Astrocyte (in vitro differentiated cells and primary cell): ENCODE data around the gene TNRC6A. TPM values are rescaled to one million over a fixed set of nuclear protein-coding genes. Genes with fewer than 3 reads are reported as not detected.

Experiments
- DNase-seq: peaks from one replicate; pipeline ENCODE4 v3.0.0-alpha.2; 2010; ENCODE audit warnings: low read depth
- FAIRE-seq: peaks from 2 replicates; lab custom pipeline; 2011; peaks lifted over from hg19 to GRCh38; lab: Jason Lieb, UNC
- H2AFZ ChIP-seq: 2 replicates; pipeline ENCODE4 v1.6.0; 2012; ENCODE audit warnings: low read depth, low read length, inconsistent platforms
- H3K27ac ChIP-seq: 2 replicates; pipeline ENCODE4 v1.5.1; 2011; ENCODE audit warnings: low read depth, low read length, inconsistent platforms
- H3K27me3 ChIP-seq: 2 replicates; pipeline ENCODE4 v1.6.0; 2011; ENCODE audit warnings: low read length, inconsistent platforms; ENCODE audit not compliant: insufficient read depth
- H3K36me3 ChIP-seq: 2 replicates; pipeline ENCODE4 v1.5.1; 2011; ENCODE audit warnings: low read length, inconsistent platforms; ENCODE audit not compliant: insufficient read depth
- H3K4me1 ChIP-seq: 2 replicates; pipeline ENCODE4 v1.5.1; 2011; ENCODE audit warnings: low read length, inconsistent platforms; ENCODE audit not compliant: insufficient read depth
- H3K4me2 ChIP-seq: 2 replicates; pipeline ENCODE4 v1.6.0; 2012; ENCODE audit warnings: low read length, inconsistent platforms
- H3K4me3 ChIP-seq: 2 replicates; pipeline ENCODE4 v1.5.1; 2011; ENCODE audit warnings: low read depth, mild to moderate bottlenecking, low read length, inconsistent platforms; ENCODE audit not compliant: insufficient read depth
- H3K79me2 ChIP-seq: 2 replicates; pipeline ENCODE4 v1.6.0; 2012; ENCODE audit warnings: mild to moderate bottlenecking, low read length, inconsistent platforms; ENCODE audit not compliant: insufficient read depth
- H3K9ac ChIP-seq: 2 replicates; pipeline ENCODE4 v1.6.0; 2012; ENCODE audit warnings: mild to moderate bottlenecking, low read length, inconsistent platforms
- H3K9me3 ChIP-seq: 2 replicates; pipeline ENCODE4 v1.5.1; 2012; ENCODE audit warnings: low read depth, mild to moderate bottlenecking, low read length, inconsistent platforms; ENCODE audit not compliant: insufficient read depth
- H4K20me1 ChIP-seq: 2 replicates; pipeline ENCODE4 v1.6.0; 2012; ENCODE audit warnings: low read length, inconsistent platforms; ENCODE audit not compliant: insufficient read depth
- H3K27ac Mint-ChIP-seq: one replicate; pipeline ENCODE4 v1.8.0; 2021; ENCODE audit warnings: mild to moderate bottlenecking, mixed read lengths; ENCODE audit not compliant: unreplicated experiment
- H3K27me3 Mint-ChIP-seq: one replicate; pipeline ENCODE4 v1.8.0; 2021; ENCODE audit warnings: low read depth, mixed read lengths; ENCODE audit not compliant: unreplicated experiment
- H3K36me3 Mint-ChIP-seq: one replicate; pipeline ENCODE4 v1.8.0; 2021; ENCODE audit warnings: low read depth, mixed read lengths; ENCODE audit not compliant: unreplicated experiment
- H3K4me1 Mint-ChIP-seq: one replicate; pipeline ENCODE4 v1.8.0; 2021; ENCODE audit warnings: low read depth, mixed read lengths; ENCODE audit not compliant: unreplicated experiment
- H3K4me3 Mint-ChIP-seq: one replicate; pipeline ENCODE4 v1.8.0; 2021; ENCODE audit warnings: mild to moderate bottlenecking, moderate library complexity, mixed read lengths; ENCODE audit not compliant: unreplicated experiment
- H3K9me3 Mint-ChIP-seq: one replicate; pipeline ENCODE4 v1.8.0; 2021; ENCODE audit warnings: mild to moderate bottlenecking, mixed read lengths; ENCODE audit not compliant: unreplicated experiment
- CTCF ChIP-seq: IDR thresholded peaks from 2 replicates; pipeline ENCODE4 v1.5.1; 2011; ENCODE audit warnings: low read depth, mild to moderate bottlenecking, inconsistent platforms, low read length, moderate library complexity; ENCODE audit not compliant: insufficient read depth
- EZH2 ChIP-seq: IDR thresholded peaks from 2 replicates; pipeline ENCODE4 v1.6.1; 2012; ENCODE audit warnings: mild to moderate bottlenecking, low read length, inconsistent platforms; ENCODE audit not compliant: insufficient read depth
- total RNA-seq: library from RNA; stranded (reverse); gene quantifications from 2 replicates; pipeline ENCODE4 v1.2.1, GENCODE V29; 2021

The TNRC6A gene
- total RNA-seq, 1 donor from 2014 or later: 51.1 TPM

DNA sequence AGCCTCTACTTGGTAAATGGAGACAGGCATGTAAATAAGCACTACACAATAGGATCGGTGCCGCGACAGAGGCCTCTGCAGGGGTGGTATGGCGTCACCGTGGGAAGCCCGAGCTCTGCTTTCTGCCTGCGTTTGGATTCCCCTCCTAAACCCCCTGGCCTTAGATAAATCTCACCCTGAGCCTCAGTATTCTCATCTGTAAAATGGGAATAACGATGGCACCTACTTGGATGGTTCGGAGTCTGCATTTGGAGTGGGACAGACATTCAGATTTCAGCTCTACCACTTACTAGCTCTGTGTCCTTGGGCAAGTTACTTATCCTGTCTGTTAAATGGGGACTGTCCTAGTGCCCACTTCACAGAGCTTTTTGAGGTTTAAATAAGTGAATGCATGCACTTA lies 42.8 kb upstream of the TNRC6A start:
- peak overlapping the region; percentile 42 for H3K9ac ChIP-seq
- H3K27me3 Mint-ChIP-seq: no peaks in the 10 kb centered on the region
- DNase-seq (no peak), FAIRE-seq (no peak)
- H3K27ac Mint-ChIP-seq: no peak overlapping the region
- peaks cover 4% of the 10 kb centered on the region for H3K9me3 Mint-ChIP-seq
- no peak for TF ChIP-seq EZH2
- TF ChIP-seq CTCF: no peak
- H3K4me3 Mint-ChIP-seq: no peak overlapping the region
- no peaks in the 10 kb centered on the region for H3K36me3 ChIP-seq
- H3K79me2 ChIP-seq: no peaks in the 10 kb centered on the region
- H3K4me1 ChIP-seq: peaks cover 12% of the 10 kb centered on the region
- H3K27me3 ChIP-seq: no peaks in the 10 kb centered on the region
- H3K36me3 Mint-ChIP-seq: no peaks in the 10 kb centered on the region
- no peaks in the 10 kb centered on the region for H4K20me1 ChIP-seq
- no peak overlapping the region for H3K4me3 ChIP-seq
- H3K4me1 Mint-ChIP-seq: peaks cover 11% of the 10 kb centered on the region
- peak overlapping the region; percentile 65 for H3K27ac ChIP-seq
- no peaks in the 10 kb centered on the region for H3K9me3 ChIP-seq
- H3K4me2 ChIP-seq: peak overlapping the region; percentile 76
- peak overlapping the region; percentile 69 for H2AFZ ChIP-seq

DNA sequence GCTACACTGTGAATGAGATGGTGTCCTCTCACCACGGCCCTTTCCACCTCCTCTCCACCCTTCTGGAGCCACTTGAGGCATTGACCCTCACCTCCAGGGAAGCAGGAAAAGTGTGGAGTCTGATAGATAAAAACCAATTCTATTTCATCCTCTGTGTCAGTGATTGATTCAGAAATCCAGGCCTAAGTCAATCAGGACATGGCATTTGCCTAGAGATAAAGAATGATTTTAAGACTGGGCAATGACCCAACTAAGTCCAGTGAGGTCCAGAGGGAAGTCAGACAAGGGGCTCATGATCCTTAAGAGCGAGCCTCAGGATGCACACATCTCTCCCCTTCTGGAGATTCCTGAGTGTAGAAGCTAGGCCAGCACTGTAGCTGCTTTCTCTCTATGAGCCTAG lies 41.1 kb upstream of the TNRC6A start:
- Mint-ChIP-seq H3K36me3 (no peaks in the 10 kb centered on the region), H3K4me1 (peaks cover 11% of the 10 kb centered on the region), H3K27ac (no peak overlapping the region), H3K4me3 (no peak overlapping the region), H3K9me3 (peaks cover 4% of the 10 kb centered on the region), H3K27me3 (no peaks in the 10 kb centered on the region)
- no peak overlapping the region for H3K4me2 ChIP-seq
- no peaks in the 10 kb centered on the region for H3K36me3 ChIP-seq
- H3K9ac ChIP-seq: no peak overlapping the region
- TF ChIP-seq CTCF (no peak), EZH2 (no peak)
- H3K9me3 ChIP-seq: no peaks in the 10 kb centered on the region
- H3K27ac ChIP-seq: no peak overlapping the region
- no peaks in the 10 kb centered on the region for H4K20me1 ChIP-seq
- DNase-seq (no peak), FAIRE-seq (no peak)
- H3K4me1 ChIP-seq: peaks cover 12% of the 10 kb centered on the region
- H3K4me3 ChIP-seq: no peak overlapping the region
- no peak overlapping the region for H2AFZ ChIP-seq
- H3K27me3 ChIP-seq: no peaks in the 10 kb centered on the region
- no peaks in the 10 kb centered on the region for H3K79me2 ChIP-seq

DNA sequence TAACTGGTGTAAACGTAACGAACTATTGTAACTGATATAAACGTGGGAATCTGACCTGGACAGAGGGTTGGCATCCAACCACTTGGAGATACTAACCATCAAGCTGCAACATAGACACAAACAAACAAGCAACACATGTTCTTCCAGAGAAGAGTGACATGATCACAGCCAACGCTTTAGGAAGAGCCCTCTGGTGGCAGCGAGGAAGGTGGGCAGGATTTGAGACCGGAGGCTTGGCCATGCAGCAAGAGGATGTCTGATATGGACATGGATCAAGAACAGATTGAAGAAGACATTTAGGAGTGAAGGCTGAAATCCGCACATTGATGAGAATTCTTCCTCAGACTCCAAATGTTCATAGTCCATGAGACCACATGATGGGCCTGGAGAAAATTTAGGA lies 40.3 kb upstream of the TNRC6A start:
- Mint-ChIP-seq H3K4me1 (peaks cover 11% of the 10 kb centered on the region), H3K27ac (no peak overlapping the region), H3K36me3 (no peaks in the 10 kb centered on the region), H3K27me3 (no peaks in the 10 kb centered on the region), H3K4me3 (no peak overlapping the region), H3K9me3 (peaks cover 4% of the 10 kb centered on the region)
- no peak overlapping the region for H3K27ac ChIP-seq
- H3K27me3 ChIP-seq: no peaks in the 10 kb centered on the region
- no peak overlapping the region for H3K4me3 ChIP-seq
- peaks cover 12% of the 10 kb centered on the region for H3K4me1 ChIP-seq
- H4K20me1 ChIP-seq: no peaks in the 10 kb centered on the region
- H3K9ac ChIP-seq: no peak overlapping the region
- no peaks in the 10 kb centered on the region for H3K9me3 ChIP-seq
- DNase-seq (peak; percentile 17), FAIRE-seq (no peak)
- H3K4me2 ChIP-seq: no peak overlapping the region
- H3K36me3 ChIP-seq: no peaks in the 10 kb centered on the region
- TF ChIP-seq CTCF: peak; percentile 64
- TF ChIP-seq EZH2: no peak
- no peaks in the 10 kb centered on the region for H3K79me2 ChIP-seq
- H2AFZ ChIP-seq: no peak overlapping the region
